Epithelial cell of umbilical artery (primary cell): Measurements from ENCODE around the gene RNF213. TPM values are rescaled to one million over a fixed set of nuclear protein-coding genes. Genes with fewer than 3 reads are reported as not detected.

ENCODE experiments used
- total RNA-seq: library from RNA; depleted of rRNA; stranded (reverse); fragments of >200 nt; gene quantifications from 2 replicates; pipeline ENCODE4 v1.2.3, GENCODE V29; 2014

The RNF213 gene
- total RNA-seq, result 64.6 and 222 TPM in 2 replicates

DNA sequence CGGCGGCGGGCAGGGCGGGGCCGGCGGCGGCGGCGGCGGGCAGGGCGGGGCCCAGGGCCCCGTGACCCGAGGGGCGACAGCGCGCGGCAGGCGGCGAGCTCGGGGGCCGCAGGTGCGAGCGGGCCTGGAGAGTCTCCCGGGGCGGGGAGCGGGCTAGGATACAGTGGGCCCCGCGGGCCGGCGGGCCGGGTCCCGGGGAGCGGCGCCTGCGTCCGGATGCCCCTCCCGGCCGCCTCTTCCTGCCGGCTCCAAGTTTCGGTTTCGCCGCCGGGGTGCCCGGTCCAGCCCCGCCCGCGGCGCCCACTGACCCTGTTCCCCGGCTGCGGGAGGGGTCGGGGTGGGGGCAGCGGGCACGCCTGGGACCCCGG lies at the start of gene RNF213:
TSS of gene RNF213 (plus strand) at position 62 of the 368 bp plus-strand sequence. CDS start 2,830 bp downstream, outside the sequence.

DNA sequence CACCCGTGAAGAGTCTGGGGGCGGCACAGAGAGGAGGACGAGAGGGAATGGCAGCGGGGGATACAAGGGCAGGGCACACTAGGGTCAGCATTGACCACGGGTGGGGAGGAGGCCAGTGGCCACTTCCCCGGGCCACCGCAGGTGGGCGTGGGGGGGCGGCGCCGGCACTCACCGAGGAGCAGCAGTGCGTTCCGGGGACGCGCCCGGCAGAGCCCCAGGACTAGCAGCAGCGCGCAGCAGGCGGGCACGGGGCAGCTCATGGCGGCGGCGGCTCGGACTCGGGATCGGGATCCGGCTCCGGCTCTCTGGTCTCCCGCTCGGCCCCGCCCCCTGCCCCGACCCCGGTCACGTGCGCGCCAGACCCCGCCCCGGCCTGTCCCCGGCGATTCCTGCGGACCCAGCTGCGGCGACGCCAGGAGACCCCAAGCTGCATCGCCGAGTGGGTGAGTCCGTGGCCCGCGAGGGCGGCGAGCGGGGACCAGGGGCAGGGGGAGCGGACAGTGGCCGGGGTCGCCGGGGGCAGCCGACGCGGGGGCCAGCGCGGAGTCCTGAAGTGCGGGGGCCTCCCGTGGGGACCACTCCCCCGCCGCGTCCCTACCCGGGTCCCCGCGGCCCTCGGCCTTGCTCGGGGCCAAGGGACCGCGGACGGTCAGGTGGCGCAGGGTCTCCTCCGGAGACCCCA lies 40.5 kb upstream of the RNF213 start, which contains the start of the genes SGSH and SLC26A11:
TSS of gene SGSH (minus strand) at position 280 of the 682 bp plus-strand sequence. CDS start at position 260, 20 bp downstream.
TSS of gene SLC26A11 (plus strand) at position 374 of the 682 bp plus-strand sequence. CDS start 1,134 bp downstream, outside the sequence.

DNA sequence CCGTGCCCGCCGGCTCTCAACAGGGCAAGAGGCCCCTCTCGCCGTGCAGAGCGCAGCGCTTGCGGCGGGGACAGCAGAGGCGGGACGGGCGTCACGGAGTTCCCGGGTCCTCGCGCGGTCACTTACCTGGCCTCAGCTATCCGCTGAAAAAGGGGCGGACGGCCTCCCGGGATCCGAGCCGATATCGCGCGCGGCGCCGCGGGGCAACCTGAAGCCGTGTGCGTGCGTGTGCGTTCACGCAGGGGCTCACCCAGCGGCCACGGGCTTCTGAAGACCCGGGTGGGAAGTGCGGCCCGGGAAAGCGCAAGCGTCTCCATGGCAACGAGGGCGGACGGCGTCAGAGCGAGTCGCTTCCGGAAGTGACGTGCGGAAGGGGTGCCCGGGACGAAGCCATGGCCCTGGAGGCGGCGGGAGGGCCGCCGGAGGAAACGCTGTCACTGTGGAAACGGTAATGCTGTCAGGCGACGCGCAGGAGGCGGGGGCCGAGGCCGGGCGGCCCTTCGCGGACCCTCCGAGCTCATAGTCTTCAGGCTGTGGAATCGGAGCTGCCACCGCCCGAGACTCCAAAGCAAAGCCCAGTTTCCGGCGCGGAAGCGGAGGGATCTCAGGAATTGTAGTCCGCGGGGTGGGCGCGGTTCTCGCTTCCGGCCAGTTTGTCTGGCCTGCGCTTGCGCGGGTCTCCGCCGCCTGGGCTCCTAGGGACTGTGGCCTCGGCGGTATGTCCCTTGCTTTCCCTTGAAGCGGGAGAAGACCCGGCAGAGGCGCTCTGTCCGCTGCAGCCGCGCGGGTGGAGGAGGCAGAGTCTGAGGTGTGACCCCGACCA lies 154.4 kb downstream of the RNF213 start, which contains the start of gene ENDOV:
TSS of gene ENDOV (plus strand) at position 365 of the 823 bp plus-strand sequence. CDS start at position 393, 28 bp downstream.

Other genes starting within 250 kb of the RNF213 start
- gene TBC1D16, start 225.0 kb upstream of the RNF213 start, total RNA-seq, result 32.5 and 35.1 TPM in 2 replicates
- 0.97 and 2.1 TPM in 2 replicates for gene CCDC40, start 224.2 kb upstream of the RNF213 start, total RNA-seq
- 20.2 and 21.1 TPM in 2 replicates for gene GAA, start 159.3 kb upstream of the RNF213 start, total RNA-seq
- 130 and 133 TPM in 2 replicates for gene EIF4A3, start 113.7 kb upstream of the RNF213 start, total RNA-seq
- gene CARD14, start 90.8 kb upstream of the RNF213 start, total RNA-seq, result not detected in 2 replicates
- gene SGSH, start 40.5 kb upstream of the RNF213 start, total RNA-seq, result 6.2 and 13.4 TPM in 2 replicates
- 4.5 and 6.8 TPM in 2 replicates for gene SLC26A11, start 40.4 kb upstream of the RNF213 start, total RNA-seq
- gene ENDOV, start 154.3 kb downstream of the RNF213 start, total RNA-seq, result 14.0 and 18.7 TPM in 2 replicates
- gene NPTX1, start 215.8 kb downstream of the RNF213 start, total RNA-seq, result 0.30 and 0.65 TPM in 2 replicates